Measurements from ENCODE around the gene OLA1.

The OLA1 gene

GRCh38 chr2:174086708-174087107 lies 161.6 kb downstream of the OLA1 start:
- H3K4me1 Mint-ChIP-seq (ENCODE audit: low read depth) = no peaks in the 10 kb centered on the region
- no peak overlapping the region for H3K27ac Mint-ChIP-seq

DNA sequence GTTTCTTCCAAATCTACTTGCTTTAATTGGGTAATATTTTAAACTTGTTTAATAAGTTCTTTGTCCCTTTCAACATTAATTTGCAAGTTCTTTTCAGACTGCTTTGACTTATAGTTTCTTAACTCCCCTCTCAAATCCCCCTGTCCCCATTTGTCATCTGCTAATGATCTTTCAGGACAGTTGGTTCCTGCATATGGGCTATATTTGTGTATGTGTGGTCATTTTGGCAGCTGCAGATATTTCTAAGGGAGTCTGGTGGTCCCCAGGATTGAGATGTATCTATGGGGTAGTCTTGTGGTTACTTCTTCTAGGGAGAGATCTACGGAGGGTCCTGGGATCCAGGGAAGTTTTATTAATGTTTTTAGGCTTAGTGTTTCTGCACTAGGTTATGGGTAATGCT lies 162.6 kb downstream of the OLA1 start:
- no peak overlapping the region for H3K4me3 Mint-ChIP-seq
- H3K4me1 Mint-ChIP-seq (ENCODE audit: low read depth) = no peaks in the 10 kb centered on the region
- H3K9me3 Mint-ChIP-seq (ENCODE audit: low read depth) = no peaks in the 10 kb centered on the region
- H3K36me3 Mint-ChIP-seq = peaks cover 6% of the 10 kb centered on the region
- H3K27ac Mint-ChIP-seq = no peak overlapping the region
- no peaks in the 10 kb centered on the region for H3K27me3 Mint-ChIP-seq

More at GRCh38 chr2:174086708-174087107, 161.6 kb downstream of the OLA1 start:
- Mint-ChIP-seq H3K4me3 (no peak overlapping the region), H3K27me3 (no peaks in the 10 kb centered on the region), H3K36me3 (peaks cover 9% of the 10 kb centered on the region), H3K9me3 (ENCODE audit: low read depth) (no peaks in the 10 kb centered on the region)

DNA sequence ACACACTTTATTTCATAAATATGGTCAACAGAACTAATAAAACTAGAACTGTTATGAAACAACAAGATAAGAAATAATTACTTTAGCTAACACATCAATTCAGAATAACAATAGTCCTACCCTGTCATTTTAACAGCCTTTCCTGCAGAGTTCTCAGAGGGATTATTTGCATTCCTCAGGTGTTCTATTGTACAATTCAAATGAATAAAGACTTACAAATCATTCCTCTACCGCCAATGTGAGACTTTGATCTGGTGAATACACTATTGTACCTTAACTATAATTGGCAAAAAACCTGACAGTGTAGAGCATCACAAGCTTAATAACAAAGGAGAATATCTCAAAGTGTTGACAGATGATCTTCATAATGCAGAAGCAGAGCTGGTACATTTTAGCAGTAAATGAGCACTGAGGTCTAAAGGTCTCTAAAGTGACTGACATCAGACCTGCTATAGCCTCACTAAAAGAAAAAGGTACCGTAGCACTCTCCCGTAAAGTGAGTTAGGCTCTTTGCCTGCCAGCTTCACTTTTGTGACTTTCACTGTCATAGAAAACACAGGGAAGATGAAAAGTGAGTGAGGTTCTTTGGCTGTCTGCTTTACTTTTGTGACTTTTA lies 164.4 kb downstream of the OLA1 start:
- H3K9me3 Mint-ChIP-seq (ENCODE audit: low read depth) = no peaks in the 10 kb centered on the region
- peaks cover 4% of the 10 kb centered on the region for H3K36me3 Mint-ChIP-seq
- no peaks in the 10 kb centered on the region for H3K27me3 Mint-ChIP-seq
- H3K4me3 Mint-ChIP-seq = no peak overlapping the region
- no peak overlapping the region for H3K27ac Mint-ChIP-seq
- H3K4me1 Mint-ChIP-seq (ENCODE audit: low read depth) = no peaks in the 10 kb centered on the region

DNA sequence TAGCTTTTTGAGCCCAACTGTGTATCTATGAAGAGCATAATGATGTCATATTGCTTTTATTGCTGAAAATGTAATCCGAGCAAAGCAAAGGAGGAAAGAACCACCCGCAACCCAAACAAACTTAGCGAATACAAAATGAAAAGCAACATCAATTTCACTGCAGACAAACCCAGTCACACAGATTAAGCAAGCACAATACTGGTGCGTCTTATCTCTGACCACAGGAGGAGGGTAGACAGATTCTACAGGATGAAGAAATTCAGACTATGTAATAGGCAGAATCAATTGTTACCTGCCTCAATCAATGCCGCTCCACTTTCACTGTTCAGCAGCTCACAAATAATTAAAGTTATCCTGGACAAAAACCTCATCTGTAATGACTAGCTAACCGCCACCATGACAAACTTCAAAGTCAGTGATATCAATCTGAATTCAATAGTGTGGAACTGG lies 167.6 kb downstream of the OLA1 start:
- no peaks in the 10 kb centered on the region for H3K4me1 Mint-ChIP-seq (ENCODE audit: low read depth)
- no peaks in the 10 kb centered on the region for H3K27me3 Mint-ChIP-seq
- H3K36me3 Mint-ChIP-seq = no peaks in the 10 kb centered on the region
- no peak overlapping the region for H3K4me3 Mint-ChIP-seq
- no peak overlapping the region for H3K27ac Mint-ChIP-seq
- no peaks in the 10 kb centered on the region for H3K9me3 Mint-ChIP-seq (ENCODE audit: low read depth)

DNA sequence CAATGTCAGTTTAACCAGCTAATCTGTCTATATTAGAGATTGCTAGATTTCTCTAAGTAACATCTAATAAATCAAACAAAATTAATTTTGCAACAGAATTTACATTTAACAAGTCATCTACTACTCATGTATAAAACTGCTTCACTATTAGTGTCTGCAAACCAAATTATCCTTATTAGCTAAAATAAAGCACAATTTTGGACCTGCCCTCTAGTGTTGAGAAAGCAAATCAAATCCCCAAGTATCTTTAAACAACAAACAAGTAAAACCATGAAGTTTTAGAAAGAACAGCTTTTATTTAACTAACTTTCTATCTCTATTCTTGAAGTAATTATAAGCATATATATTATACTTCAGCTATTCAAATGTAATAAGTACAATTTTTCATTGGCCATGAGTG lies 170.1 kb downstream of the OLA1 start:
- peaks cover 13% of the 10 kb centered on the region for H3K36me3 Mint-ChIP-seq

DNA sequence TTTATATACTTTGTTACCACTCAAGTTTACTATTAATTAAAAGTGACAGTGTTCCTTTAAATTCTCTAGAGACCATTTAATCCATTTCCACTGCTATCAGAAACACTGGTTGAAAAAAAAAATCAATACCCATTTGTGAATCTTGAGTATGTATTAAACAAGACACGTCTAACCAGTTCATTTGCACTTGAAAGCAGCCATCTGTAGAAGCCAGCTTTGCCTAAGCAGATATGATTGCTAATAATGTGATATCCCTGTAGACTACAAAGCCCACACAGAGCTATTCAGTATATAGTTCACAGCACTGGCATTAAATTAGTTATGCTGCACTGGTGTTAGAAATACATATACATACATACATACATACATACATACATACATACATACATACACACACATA lies 171.4 kb downstream of the OLA1 start:
- Mint-ChIP-seq H3K27me3 (no peaks in the 10 kb centered on the region), H3K36me3 (peaks cover 13% of the 10 kb centered on the region), H3K9me3 (ENCODE audit: low read depth) (no peaks in the 10 kb centered on the region), H3K27ac (no peak overlapping the region), H3K4me3 (no peak overlapping the region), H3K4me1 (ENCODE audit: low read depth) (no peaks in the 10 kb centered on the region)

More for the DNA sequence above, 170.1 kb downstream of the OLA1 start:
- Mint-ChIP-seq H3K4me3 (no peak overlapping the region), H3K27ac (no peak overlapping the region), H3K4me1 (ENCODE audit: low read depth) (no peaks in the 10 kb centered on the region), H3K9me3 (ENCODE audit: low read depth) (no peaks in the 10 kb centered on the region), H3K27me3 (no peaks in the 10 kb centered on the region)

GRCh38 chr2:174076040-174076439 lies 172.3 kb downstream of the OLA1 start:
- peaks cover 13% of the 10 kb centered on the region for H3K36me3 Mint-ChIP-seq
- H3K4me1 Mint-ChIP-seq (ENCODE audit: low read depth) = no peaks in the 10 kb centered on the region
- no peaks in the 10 kb centered on the region for H3K9me3 Mint-ChIP-seq (ENCODE audit: low read depth)
- no peak overlapping the region for H3K4me3 Mint-ChIP-seq
- no peak overlapping the region for H3K27ac Mint-ChIP-seq
- H3K27me3 Mint-ChIP-seq = no peaks in the 10 kb centered on the region

DNA sequence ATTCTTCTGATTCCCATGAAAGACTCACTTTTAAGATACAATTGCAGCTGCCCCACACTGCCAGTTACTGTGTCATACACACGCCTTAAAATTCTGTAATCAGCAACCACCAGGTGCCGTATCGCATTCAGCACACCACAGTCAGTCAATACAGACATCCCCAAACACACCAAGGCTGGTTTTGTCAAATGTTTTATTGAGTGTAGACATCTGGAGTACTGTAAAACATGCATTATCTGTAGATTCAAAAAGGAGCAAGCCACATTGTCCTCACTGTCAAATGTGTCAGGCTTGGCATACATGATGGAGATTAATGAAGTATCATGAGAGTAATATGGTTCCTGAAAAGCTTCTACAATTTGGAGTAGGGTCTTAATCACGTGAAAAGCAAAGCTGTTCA lies 173.5 kb downstream of the OLA1 start:
- H3K36me3 Mint-ChIP-seq = peaks cover 15% of the 10 kb centered on the region
- no peaks in the 10 kb centered on the region for H3K4me1 Mint-ChIP-seq (ENCODE audit: low read depth)
- no peaks in the 10 kb centered on the region for H3K27me3 Mint-ChIP-seq
- H3K4me3 Mint-ChIP-seq = no peak overlapping the region
- no peaks in the 10 kb centered on the region for H3K9me3 Mint-ChIP-seq (ENCODE audit: low read depth)
- H3K27ac Mint-ChIP-seq = no peak overlapping the region

GRCh38 chr2:174072857-174073256 lies 175.5 kb downstream of the OLA1 start:
- Mint-ChIP-seq H3K4me3 (no peak overlapping the region), H3K27ac (no peak overlapping the region), H3K36me3 (peaks cover 15% of the 10 kb centered on the region), H3K9me3 (ENCODE audit: low read depth) (no peaks in the 10 kb centered on the region), H3K27me3 (no peaks in the 10 kb centered on the region), H3K4me1 (ENCODE audit: low read depth) (no peaks in the 10 kb centered on the region)

- Mint-ChIP-seq H3K4me1 (ENCODE audit: low read depth) (no peaks in the 10 kb centered on the region), H3K4me3 (no peak overlapping the region), H3K9me3 (ENCODE audit: low read depth) (no peaks in the 10 kb centered on the region), H3K27me3 (no peaks in the 10 kb centered on the region), H3K36me3 (peaks cover 15% of the 10 kb centered on the region), H3K27ac (no peak overlapping the region)
Measured at GRCh38 chr2:174072069-174072468, 176.3 kb downstream of the OLA1 start.

- H3K36me3 Mint-ChIP-seq = peaks cover 15% of the 10 kb centered on the region
- no peaks in the 10 kb centered on the region for H3K4me1 Mint-ChIP-seq (ENCODE audit: low read depth)
- no peaks in the 10 kb centered on the region for H3K9me3 Mint-ChIP-seq (ENCODE audit: low read depth)
- H3K27me3 Mint-ChIP-seq = peaks cover 4% of the 10 kb centered on the region
- H3K4me3 Mint-ChIP-seq = no peak overlapping the region
- H3K27ac Mint-ChIP-seq = no peak overlapping the region
Measured at GRCh38 chr2:174071321-174071720, 177.0 kb downstream of the OLA1 start.

- Mint-ChIP-seq H3K9me3 (ENCODE audit: low read depth) (no peaks in the 10 kb centered on the region), H3K4me1 (ENCODE audit: low read depth) (no peaks in the 10 kb centered on the region), H3K27ac (no peak overlapping the region), H3K36me3 (peaks cover 15% of the 10 kb centered on the region), H3K4me3 (no peak overlapping the region), H3K27me3 (peaks cover 6% of the 10 kb centered on the region)
Measured at GRCh38 chr2:174070281-174070680, 178.1 kb downstream of the OLA1 start.

DNA sequence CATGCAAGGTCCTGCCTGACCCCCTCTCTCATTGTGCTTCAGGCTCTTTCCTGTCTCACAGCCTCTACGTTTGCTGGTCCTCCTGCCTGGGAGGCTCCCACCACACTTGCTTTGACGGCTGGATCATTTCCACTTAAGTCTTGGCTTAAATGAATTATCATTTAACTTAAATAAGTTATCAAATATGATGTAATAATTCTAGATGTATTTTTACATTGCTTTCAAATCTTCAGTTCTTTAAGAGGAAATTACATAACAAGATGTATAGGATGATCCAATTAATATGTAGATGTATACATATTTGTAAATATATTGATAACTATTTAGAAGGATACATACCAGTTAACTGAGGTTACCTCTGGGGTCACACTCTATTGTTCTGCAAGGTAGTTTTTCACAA lies 180.5 kb downstream of the OLA1 start:
- peaks cover 2% of the 10 kb centered on the region for H3K36me3 Mint-ChIP-seq

DNA sequence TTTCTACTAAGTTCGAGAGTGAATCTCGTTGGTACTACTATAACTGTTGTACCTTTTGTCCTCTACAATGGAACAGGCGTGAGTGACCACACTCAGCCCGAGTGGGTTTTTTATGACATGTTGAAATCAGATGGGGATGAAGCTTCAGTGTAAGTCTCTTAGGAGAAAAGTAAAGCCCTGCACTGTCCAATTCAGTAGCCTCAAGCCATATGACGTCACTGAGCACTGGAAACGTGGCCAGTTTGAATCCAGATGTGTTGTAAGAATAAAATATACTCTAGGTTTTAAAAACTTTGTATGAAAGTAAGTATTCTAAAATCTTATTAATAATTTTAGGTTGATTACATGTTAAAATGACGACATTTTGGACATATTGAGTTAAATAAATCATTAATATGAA lies 181.5 kb downstream of the OLA1 start:
- peaks cover 2% of the 10 kb centered on the region for H3K36me3 Mint-ChIP-seq
- no peak overlapping the region for H3K4me3 Mint-ChIP-seq
- peaks cover 9% of the 10 kb centered on the region for H3K27me3 Mint-ChIP-seq
- H3K27ac Mint-ChIP-seq = no peak overlapping the region
- no peaks in the 10 kb centered on the region for H3K9me3 Mint-ChIP-seq (ENCODE audit: low read depth)
- no peaks in the 10 kb centered on the region for H3K4me1 Mint-ChIP-seq (ENCODE audit: low read depth)

More for the DNA sequence above, 180.5 kb downstream of the OLA1 start:
- Mint-ChIP-seq H3K9me3 (ENCODE audit: low read depth) (no peaks in the 10 kb centered on the region), H3K27ac (no peak overlapping the region), H3K27me3 (peaks cover 9% of the 10 kb centered on the region), H3K4me3 (no peak overlapping the region), H3K4me1 (ENCODE audit: low read depth) (no peaks in the 10 kb centered on the region)

- Mint-ChIP-seq H3K4me3 (no peak overlapping the region), H3K9me3 (ENCODE audit: low read depth) (peaks cover 7% of the 10 kb centered on the region)
Measured at GRCh38 chr2:174063492-174064092, 184.7 kb downstream of the OLA1 start.

DNA sequence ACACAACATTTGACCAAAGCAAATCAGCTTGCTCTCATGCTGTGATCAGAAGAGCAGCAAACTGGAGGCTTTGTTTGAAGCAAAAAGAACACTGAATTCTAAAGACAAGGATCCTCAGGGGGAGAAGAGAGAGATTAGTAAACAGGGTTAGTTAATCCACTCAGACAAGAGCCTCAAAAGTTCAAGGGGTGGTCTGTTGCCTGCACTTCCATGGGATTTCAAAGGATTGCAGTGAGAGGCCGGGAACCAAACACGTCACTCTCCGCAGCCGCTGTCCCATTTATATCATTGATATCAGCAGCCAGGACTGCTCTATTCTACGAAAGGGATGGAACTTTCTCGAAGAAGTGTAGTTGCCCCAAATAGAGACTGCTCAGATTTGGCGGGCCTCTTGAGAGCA lies 185.4 kb downstream of the OLA1 start:
- H3K27ac Mint-ChIP-seq = no peak overlapping the region
- peaks cover 17% of the 10 kb centered on the region for H3K27me3 Mint-ChIP-seq
- H3K4me1 Mint-ChIP-seq (ENCODE audit: low read depth) = no peaks in the 10 kb centered on the region
- H3K36me3 Mint-ChIP-seq = peaks cover 10% of the 10 kb centered on the region
- no peak overlapping the region for H3K4me3 Mint-ChIP-seq
- H3K9me3 Mint-ChIP-seq (ENCODE audit: low read depth) = peaks cover 7% of the 10 kb centered on the region

More at GRCh38 chr2:174063492-174064092, 184.7 kb downstream of the OLA1 start:
- Mint-ChIP-seq H3K36me3 (peaks cover 10% of the 10 kb centered on the region), H3K27ac (no peak overlapping the region), H3K27me3 (peaks cover 14% of the 10 kb centered on the region), H3K4me1 (ENCODE audit: low read depth) (no peaks in the 10 kb centered on the region)

Measured in activated naive CD8-positive, alpha-beta T cell (primary cell).